GM19372 (cell line): ENCODE measurements around the gene CLASP2.
"Not testable (repeated sequence)": the region's sequence is repeated elsewhere in the genome, so short reads cannot be mapped to it uniquely, and the experiment has no call there.

Source experiments
- ATAC-seq: cut with Tn5 transposase; IDR thresholded peaks from one replicate; pipeline ENCODE4 v1.9.1; 2021; ENCODE audit warnings: mild to moderate bottlenecking, low read depth, moderate library complexity; ENCODE audit not compliant: unreplicated experiment

The CLASP2 gene

DNA sequence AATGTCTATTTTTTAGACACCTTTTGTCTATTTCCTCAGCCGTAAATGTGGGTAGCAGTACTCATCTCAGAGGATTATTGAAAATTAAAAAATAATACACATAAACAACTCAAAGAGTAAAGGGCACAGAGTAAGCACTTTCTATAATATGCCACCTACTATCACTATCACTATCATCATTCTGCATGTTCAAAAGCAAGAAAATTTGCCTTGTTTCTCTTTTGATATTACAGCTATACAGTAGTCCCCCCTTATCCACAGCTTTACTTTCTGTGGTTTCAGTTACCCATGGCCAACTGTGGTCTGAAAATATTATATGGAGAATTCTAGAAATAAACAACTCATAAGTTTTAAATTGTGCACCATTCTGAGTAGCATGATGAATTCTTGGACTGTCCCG is 27.7 kb downstream of the CLASP2 start:
- ATAC-seq, result no peak

DNA sequence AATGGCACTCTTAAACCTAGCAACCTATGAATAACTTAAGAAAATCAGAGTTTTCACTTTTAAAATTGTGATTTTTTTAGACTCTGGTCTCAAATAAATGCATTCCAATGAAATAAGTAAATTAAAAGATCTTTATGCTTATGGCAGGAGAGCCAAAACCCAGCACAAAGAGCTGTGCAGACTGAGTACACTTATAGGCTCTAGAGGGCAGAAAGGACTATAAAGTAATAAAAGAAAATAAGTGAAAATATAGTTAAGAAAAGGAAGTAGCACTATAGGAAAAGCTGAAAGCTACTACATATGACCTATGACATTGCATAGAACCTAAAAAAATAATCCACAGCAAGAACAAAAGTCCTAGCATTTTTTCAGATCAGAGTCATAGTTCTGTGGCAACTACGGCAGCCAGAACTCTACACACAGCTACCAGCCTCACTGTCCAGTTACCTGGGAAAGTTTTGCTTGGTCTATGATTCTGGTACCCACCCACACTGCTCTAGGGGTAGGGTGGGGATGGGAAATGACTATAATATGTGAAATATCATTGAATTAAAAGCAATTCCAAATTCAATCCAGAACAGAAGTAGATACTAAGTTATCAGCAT is 30.5 kb downstream of the CLASP2 start:
- ATAC-seq, result no peak

DNA sequence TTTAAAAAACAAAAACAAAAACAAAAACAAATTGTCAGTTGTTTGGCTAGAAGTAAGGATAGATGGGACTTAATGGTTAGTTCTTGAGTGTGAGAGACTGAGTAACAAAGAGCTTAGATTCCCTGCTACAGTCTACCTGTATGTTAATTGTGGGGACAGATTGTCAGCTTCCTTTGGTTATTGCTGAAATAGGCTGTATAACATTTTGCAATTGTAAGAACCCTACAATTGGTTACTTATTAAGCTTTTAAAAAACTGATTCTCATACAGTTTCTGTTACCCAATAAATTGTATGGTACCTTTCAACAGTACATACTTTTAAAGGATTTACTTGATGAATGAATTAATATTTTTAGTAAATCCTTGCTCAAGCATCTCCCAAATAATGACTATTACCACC is 35.3 kb downstream of the CLASP2 start:
- ATAC-seq, result no peak

- no peak for ATAC-seq
Observed at GRCh38 chr3:33681667-33682066, 36.4 kb downstream of the CLASP2 start.

GRCh38 chr3:33678073-33678472 is 40.0 kb downstream of the CLASP2 start:
- no peak for ATAC-seq

GRCh38 chr3:33673436-33673835 is 44.6 kb downstream of the CLASP2 start:
- not testable (repeated sequence) for ATAC-seq

GRCh38 chr3:33668618-33669017 is 49.4 kb downstream of the CLASP2 start:
- no peak for ATAC-seq

DNA sequence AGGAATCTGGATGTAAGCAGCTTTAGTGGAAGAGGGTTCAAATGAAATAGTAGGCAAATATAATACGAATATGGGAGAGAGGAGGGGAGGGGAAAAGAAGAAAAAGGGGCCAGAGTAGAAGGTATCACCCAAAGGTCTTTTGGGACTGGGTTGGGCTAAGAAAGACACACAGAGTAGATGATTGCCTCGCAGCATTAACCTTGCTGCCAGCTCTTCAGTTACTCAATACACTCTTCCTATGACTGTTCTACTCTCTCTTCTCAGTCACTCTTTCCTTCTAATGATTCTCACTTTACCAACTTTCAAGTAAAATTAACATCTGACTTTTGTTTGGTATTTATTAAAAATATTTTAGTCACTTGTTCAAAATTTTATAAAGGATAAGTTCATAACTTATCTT is 52.8 kb downstream of the CLASP2 start:
- ATAC-seq, result no peak

- ATAC-seq, result no peak
Observed at GRCh38 chr3:33664195-33664594, 53.9 kb downstream of the CLASP2 start.

DNA sequence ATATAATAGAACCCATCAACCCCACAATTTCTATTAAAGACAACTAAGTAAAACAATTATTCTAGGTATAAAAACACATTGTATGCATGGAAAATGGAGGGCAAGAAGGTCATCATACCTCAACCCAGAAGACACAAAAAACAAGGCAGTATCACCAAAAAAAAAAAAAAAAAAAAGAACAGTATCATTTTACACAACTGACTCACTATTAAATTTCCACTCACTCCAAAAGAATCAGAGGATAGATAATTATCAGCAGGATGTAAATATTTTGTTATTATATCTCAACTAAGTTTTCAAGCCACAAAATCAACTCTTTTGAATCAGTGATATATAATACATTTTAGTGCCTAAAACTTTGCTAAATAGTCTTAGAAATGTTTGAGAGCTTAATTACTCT is 55.0 kb downstream of the CLASP2 start:
- ATAC-seq, result no peak

GRCh38 chr3:33659856-33660434 is 58.1 kb downstream of the CLASP2 start:
- no peak for ATAC-seq

DNA sequence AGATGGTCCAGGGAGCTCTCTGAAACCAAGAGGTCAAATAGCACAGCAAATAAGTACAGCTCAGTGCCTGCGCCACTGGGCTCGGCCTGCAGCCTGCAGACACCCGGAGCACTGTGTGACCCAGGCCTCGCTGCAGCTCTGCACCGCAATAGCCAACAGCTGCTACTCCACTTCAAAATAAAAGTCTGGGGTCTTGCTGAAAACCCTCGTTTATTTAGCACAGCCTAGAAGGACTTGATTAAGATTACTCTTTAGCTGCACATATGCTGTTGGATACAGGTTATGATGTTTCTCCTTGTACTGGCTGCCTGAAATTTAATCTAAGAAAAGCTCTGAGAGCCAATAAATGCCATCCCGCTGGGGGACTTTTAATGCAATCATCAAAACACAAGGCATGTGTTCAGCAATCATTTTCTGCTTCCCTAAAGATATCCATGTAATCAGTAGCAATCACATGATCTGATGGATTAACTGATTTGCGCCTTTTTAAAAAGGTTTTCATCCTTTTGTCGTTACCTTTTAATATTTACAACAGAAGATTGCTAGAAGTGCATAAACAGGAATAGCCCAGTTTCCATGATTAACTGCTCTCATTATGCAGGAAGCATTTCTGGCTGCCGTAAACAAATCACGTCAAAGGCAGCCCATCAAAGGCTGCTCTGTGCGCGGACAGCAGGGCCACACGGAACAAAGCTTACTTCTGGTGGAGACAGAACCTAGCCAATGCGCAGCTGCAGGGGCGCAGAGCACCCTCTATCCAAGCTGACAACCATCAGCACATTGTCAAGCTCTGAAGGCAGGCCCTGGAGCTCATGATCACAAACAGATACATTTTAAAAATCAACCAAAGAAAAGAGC is 58.8 kb downstream of the CLASP2 start:
- ATAC-seq, result no peak

- ATAC-seq, result no peak
Observed at GRCh38 chr3:33658621-33658990, 59.4 kb downstream of the CLASP2 start.

DNA sequence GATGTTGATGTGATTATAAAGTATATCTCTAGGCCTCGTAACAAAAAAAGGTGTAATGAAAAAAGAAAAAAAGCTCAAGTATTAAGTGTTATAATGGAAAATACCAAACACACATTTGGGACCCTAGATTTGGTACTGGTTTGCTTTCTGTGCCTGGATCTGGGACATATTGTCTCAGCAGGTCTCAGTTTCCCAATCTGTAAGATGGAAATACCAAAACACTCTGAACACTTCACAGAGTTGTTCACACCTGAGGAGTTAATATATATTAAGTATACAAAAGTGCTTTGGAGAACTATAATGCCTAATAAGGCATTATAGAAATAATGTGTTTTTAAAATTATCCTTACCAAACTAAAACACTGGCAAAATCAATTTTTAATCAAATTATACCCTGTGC is 60.0 kb downstream of the CLASP2 start:
- ATAC-seq, result no peak

- ATAC-seq, result no peak
Observed at GRCh38 chr3:33652736-33653135, 65.3 kb downstream of the CLASP2 start.

GRCh38 chr3:33651101-33651500 is 67.0 kb downstream of the CLASP2 start:
- not testable (repeated sequence) for ATAC-seq

DNA sequence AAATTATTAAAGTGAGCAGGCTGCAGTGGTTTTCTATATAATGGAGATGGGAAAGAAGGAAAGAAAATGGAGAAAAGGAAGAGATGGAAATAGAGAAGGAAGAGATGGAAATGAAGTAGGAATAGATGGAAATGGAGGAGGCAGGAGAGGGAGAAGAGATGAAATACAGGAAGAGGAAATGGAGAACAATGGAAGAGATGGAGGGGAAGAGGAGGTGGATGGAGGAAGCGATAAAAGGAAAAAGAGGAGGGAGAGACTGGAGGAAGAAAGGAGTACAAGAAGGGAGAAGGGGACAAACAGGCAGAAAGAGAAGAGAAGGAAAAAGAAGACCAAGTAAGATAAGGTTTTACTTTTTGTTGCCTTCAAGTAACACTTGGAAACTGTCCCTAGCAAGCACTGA is 67.6 kb downstream of the CLASP2 start:
- no peak for ATAC-seq

- no peak for ATAC-seq
Observed at GRCh38 chr3:33648793-33649192, 69.3 kb downstream of the CLASP2 start.

DNA sequence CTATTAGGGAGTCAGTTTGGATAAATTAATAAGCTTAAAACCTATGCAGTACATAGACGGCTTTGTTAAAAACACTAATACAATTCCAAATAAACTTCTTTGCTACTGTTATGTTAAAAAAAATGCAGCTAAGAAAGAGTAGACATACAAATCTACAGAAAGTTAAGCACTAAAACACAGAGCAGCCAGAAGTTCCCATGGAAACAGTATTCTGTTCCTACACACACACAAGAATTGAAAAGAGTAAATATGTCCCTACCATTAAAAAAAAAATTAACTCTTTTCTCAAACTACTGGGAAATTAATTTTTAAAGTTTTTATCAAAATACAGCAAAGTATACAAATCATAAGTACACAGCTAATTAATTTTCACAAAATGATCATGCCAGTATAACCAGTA is 71.6 kb downstream of the CLASP2 start:
- no peak for ATAC-seq

DNA sequence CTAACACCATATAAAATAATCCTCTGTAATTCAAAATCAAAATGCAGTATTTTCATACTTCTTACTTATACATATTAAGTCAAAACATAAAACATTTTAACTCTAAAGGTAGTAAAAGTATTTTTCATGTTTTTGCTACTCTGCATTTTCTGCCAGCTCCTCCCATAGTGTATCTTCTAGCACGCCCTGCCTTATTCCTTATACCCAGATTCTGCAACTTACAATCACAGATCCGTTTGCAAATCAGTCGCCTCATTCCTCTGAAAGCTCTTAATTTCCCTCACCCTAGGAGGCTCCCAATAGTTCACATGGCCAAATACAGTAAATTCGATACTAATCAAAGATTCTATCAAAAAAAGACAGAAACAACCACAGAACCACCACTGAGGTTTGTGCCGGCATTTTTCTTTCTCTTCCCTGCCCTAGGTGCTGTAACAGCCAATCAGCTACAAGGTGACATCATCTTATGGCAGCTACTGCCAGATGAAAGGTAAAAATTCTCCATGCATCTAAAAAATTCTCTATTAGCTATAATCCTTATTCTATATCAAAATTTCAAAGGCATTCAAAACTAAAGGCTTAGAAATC is 72.9 kb downstream of the CLASP2 start:
- no peak for ATAC-seq

DNA sequence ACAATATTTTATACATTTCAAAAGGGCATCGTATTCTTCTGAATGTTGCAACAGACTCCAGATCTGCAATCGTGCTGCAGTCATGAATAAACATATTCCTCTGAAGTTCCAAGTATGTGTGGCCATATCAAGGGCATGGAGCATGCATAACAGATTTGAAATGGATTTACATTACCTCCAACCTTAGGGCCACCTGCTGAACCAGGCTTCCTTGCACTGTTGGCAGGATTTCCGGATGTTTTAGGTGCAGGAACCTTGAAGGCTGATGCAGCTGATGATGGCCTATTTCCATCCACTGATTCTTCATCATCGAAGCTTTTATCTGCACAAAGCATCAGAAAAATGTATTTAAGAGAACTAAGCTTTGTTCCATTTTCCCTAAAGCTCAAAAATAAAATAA is 73.5 kb downstream of the CLASP2 start:
- no peak for ATAC-seq
